Glutamatergic neuron (in vitro differentiated cells): ENCODE measurements around the gene TAF11L11. TPM values are rescaled to one million over a fixed set of nuclear protein-coding genes. Genes with fewer than 3 reads are reported as not detected.
"Not testable (repeated sequence)": the region's sequence is repeated elsewhere in the genome, so short reads cannot be mapped to it uniquely, and the experiment has no call there.

Source experiments
- DNase-seq: peaks from one replicate; pipeline ENCODE4 v3.0.0; 2022
- H3K27ac Mint-ChIP-seq: one replicate; pipeline ENCODE4 v1.8.0; 2020; ENCODE audit warnings: mild to moderate bottlenecking, mixed read lengths, inconsistent platforms; ENCODE audit not compliant: unreplicated experiment
- H3K27me3 Mint-ChIP-seq: one replicate; pipeline ENCODE4 v1.8.0; 2020; ENCODE audit warnings: mild to moderate bottlenecking, moderate library complexity, mixed read lengths, inconsistent platforms; ENCODE audit not compliant: unreplicated experiment
- H3K36me3 Mint-ChIP-seq: one replicate; pipeline ENCODE4 v1.8.0; 2020; ENCODE audit warnings: mild to moderate bottlenecking, mixed read lengths, inconsistent platforms; ENCODE audit not compliant: unreplicated experiment
- H3K4me1 Mint-ChIP-seq: one replicate; pipeline ENCODE4 v1.8.0; 2020; ENCODE audit warnings: mild to moderate bottlenecking, low read depth, mixed read lengths, inconsistent platforms; ENCODE audit not compliant: unreplicated experiment
- H3K4me3 Mint-ChIP-seq: one replicate; pipeline ENCODE4 v1.8.0; 2020; ENCODE audit warnings: mild to moderate bottlenecking, mixed read lengths, inconsistent platforms; ENCODE audit not compliant: unreplicated experiment
- H3K9me3 Mint-ChIP-seq: one replicate; pipeline ENCODE4 v1.8.0; 2020; ENCODE audit warnings: mild to moderate bottlenecking, moderate library complexity, mixed read lengths, inconsistent platforms; ENCODE audit not compliant: unreplicated experiment
- CTCF ChIP-seq: fragments of 200-600 bp; sonication (generic); IDR thresholded peaks from one replicate; pipeline ENCODE4 v1.5.0; 2021; ENCODE audit not compliant: partially characterized antibody, unreplicated experiment
- total RNA-seq: library from RNA; stranded (reverse); fragmentation: NEBNext Ultra II Directional; extraction: Animal tissue kit (Norgen Biotek cat#: 25700); gene quantifications from one replicate; pipeline ENCODE4 v1.2.1, GENCODE V29; 2021; ENCODE audit not compliant: unreplicated experiment

Gene TAF11L11
- total RNA-seq, 1 donor from 2014 or later: 3.7 TPM

GRCh38 chr5:17634160-17634559 is 30.2 kb downstream of the TAF11L11 start, which contains the start of gene TAF11L14:
Gene TAF11L14, plus strand, starts transcription at chr5:17634460.
- Mint-ChIP-seq H3K27ac (no peak within 1 kb of the TSS), H3K9me3 (no peaks in the 10 kb centered on the region)

GRCh38 chr5:17649232-17649631 is 45.2 kb downstream of the TAF11L11 start:
- not testable (repeated sequence) for H3K9me3 Mint-ChIP-seq, H3K4me3 Mint-ChIP-seq, H3K27ac Mint-ChIP-seq, H3K27me3 Mint-ChIP-seq, DNase-seq, H3K4me1 Mint-ChIP-seq
- H3K36me3 Mint-ChIP-seq: peaks cover 18% of the 10 kb centered on the region

More at GRCh38 chr5:17634160-17634559, 30.2 kb downstream of the TAF11L11 start, which contains the start of gene TAF11L14:
- Mint-ChIP-seq H3K4me3 (no peak within 1 kb of the TSS), H3K27me3 (peaks cover 3% of the 10 kb centered on the region), H3K4me1 (no peaks in the 10 kb centered on the region), H3K36me3 (no peaks in the 10 kb centered on the region)
- no peak for TF ChIP-seq CTCF
- no peak for DNase-seq

- not testable (repeated sequence) for H3K4me3 Mint-ChIP-seq
These were observed 51.3 kb downstream of the TAF11L11 start for GRCh38 chr5:17655201-17655759.

More at GRCh38 chr5:17655201-17655759, 51.3 kb downstream of the TAF11L11 start:
- H3K27ac Mint-ChIP-seq, H3K27me3 Mint-ChIP-seq, H3K4me1 Mint-ChIP-seq, H3K9me3 Mint-ChIP-seq, H3K36me3 Mint-ChIP-seq, DNase-seq: not testable (repeated sequence)

Other genes with a start within 250 kb of the TAF11L11 start
- not detected for gene TAF11L2, start 106.0 kb upstream of the TAF11L11 start, total RNA-seq
- gene TAF11L3, start 85.8 kb upstream of the TAF11L11 start, total RNA-seq: not detected
- not detected for gene TAF11L4, start 82.4 kb upstream of the TAF11L11 start, total RNA-seq
- gene TAF11L5, start 78.9 kb upstream of the TAF11L11 start, total RNA-seq: 0.83 TPM
- gene TAF11L6, start 75.5 kb upstream of the TAF11L11 start, total RNA-seq: not detected
- gene TAF11L7, start 18.4 kb upstream of the TAF11L11 start, total RNA-seq: 0.83 TPM
- gene TAF11L8, start 13.2 kb upstream of the TAF11L11 start, total RNA-seq: not detected
- gene TAF11L9, start 9.8 kb upstream of the TAF11L11 start, total RNA-seq: 0.83 TPM
- gene TAF11L10, start 6.4 kb upstream of the TAF11L11 start, total RNA-seq: 0.83 TPM
- gene TAF11L12, start 6.2 kb downstream of the TAF11L11 start, total RNA-seq: 2.4 TPM
- 1.3 TPM for gene TAF11L13, start 27.9 kb downstream of the TAF11L11 start, total RNA-seq
- gene TAF11L14, start 30.3 kb downstream of the TAF11L11 start, total RNA-seq: not detected